Testis (tissue), 3 donors: ENCODE data around the gene PEX11B. TPM values are rescaled to one million over a fixed set of nuclear protein-coding genes. Genes with fewer than 3 reads are reported as not detected.

Source experiments
- DNase-seq: peaks from one replicate; pipeline ENCODE4 v3.0.0-alpha.2; 2019
- H3K27ac ChIP-seq, 2 donors: fragments of 200-600 bp; sonication (generic); one replicate each; pipeline ENCODE4 v1.5.1; 2019
- H3K27me3 ChIP-seq: fragments of 200-600 bp; sonication (generic); one replicate; pipeline ENCODE4 v1.5.1; 2019
- H3K36me3 ChIP-seq: fragments of 200-600 bp; sonication (generic); one replicate; pipeline ENCODE4 v1.5.1; 2017; ENCODE audit warnings: low read depth; ENCODE audit errors: missing control alignments
- H3K4me1 ChIP-seq: fragments of 200-600 bp; sonication (generic); one replicate; pipeline ENCODE4 v1.5.1; 2019
- H3K4me3 ChIP-seq, 2 donors: fragments of 200-600 bp; sonication (generic); one replicate each; pipeline ENCODE4 v1.5.1; 2017 to 2019
- H3K9me3 ChIP-seq: fragments of 200-600 bp; sonication (generic); one replicate; pipeline ENCODE4 v1.5.1; 2017
- CTCF ChIP-seq, 3 experiments: fragments of 450-650 bp in 2 of 3; fragments of 200-600 bp in 1 of 3; sonication (generic) in 1 of 3; IDR thresholded peaks; one replicate each; pipeline ENCODE4 v1.5.1; 2016 to 2019; ENCODE audit warnings: antibody characterized with exemption in 3 of 3, mild to moderate bottlenecking in 2 of 3, moderate library complexity in 1 of 3
- POLR2A ChIP-seq: fragments of 450-650 bp; IDR thresholded peaks from one replicate; pipeline ENCODE4 v1.6.1; 2017; ENCODE audit warnings: antibody characterized with exemption, mild to moderate bottlenecking, moderate library complexity
- WGBS, 2 donors: methylation state at CpG; one replicate each; pipeline ENCODE4 v1.1.5; 2018; 5-methylcytosine and 5-hydroxymethylcytosine counted together
- intact Hi-C: fragments of 100-400 bp; cut with DNase I; formaldehyde crosslinking; loops from one replicate; pipeline ENCODE4 v1.15.1; 2023; ENCODE audit warnings: low total_unique reads
- polyA plus RNA-seq: library from polyadenylated mRNA; stranded (reverse); fragments of 350-450 nt; fragmentation: Illumina TruSeq; extraction: RNeasy Lipid Tissue Mini Kit (QIAGEN cat#74804); gene quantifications from one replicate; pipeline ENCODE4 v1.2.3, GENCODE V29; 2014; ENCODE audit warnings: low read depth, low replicate concordance; ENCODE audit not compliant: insufficient read depth
- total RNA-seq, 2 donors: library from RNA; depleted of rRNA; stranded (reverse); fragments of >200 nt; gene quantifications; one replicate each; pipeline ENCODE4 v1.2.3, GENCODE V29; 2016

Gene PEX11B
- total and polyA plus RNA-seq, 3 donors from 2014 or later, result 42.1 to 54.8 (median 42.7) TPM

GRCh38 chr1:145960468-145961108 is 42.1 kb upstream of the PEX11B start:
- Histone ChIP-seq H3K27me3 (no peaks in the 10 kb centered on the region), H3K4me3 (peak overlapping the region; percentile 55 to 68), H3K9me3 (no peaks in the 10 kb centered on the region), H3K27ac (peak overlapping the region; percentile 84 to 86), H3K4me1 (peaks cover 42% of the 10 kb centered on the region), H3K36me3 (no peaks in the 10 kb centered on the region)
- DNase-seq, result peak; percentile 70
- TF ChIP-seq CTCF (IDR thresholded peaks at IDR 0.05) (peak in 1 of 3 experiments; percentile 20), POLR2A (no peak)
- 1% methylated on average over 43 of the region's 44 CpGs; no CpG with 5 or more reads in 1 of the 2 donors for WGBS, 2 donors
- intact Hi-C loops, result no loop called here

GRCh38 chr1:145959957-145960467 is 41.5 kb upstream of the PEX11B start:
- no peak for DNase-seq
- 0 to 8% methylated on average over 3 to 12 of the region's 12 CpGs for WGBS, 2 donors

GRCh38 chr1:145959333-145959732 is 40.8 kb upstream of the PEX11B start:
- H3K4me3 ChIP-seq, result no peak overlapping the region
- no peak overlapping the region for H3K27ac ChIP-seq
- DNase-seq, result no peak
- no peaks in the 10 kb centered on the region for H3K27me3 ChIP-seq
- no peak for TF ChIP-seq CTCF (IDR thresholded peaks at IDR 0.05)
- no peak for TF ChIP-seq POLR2A
- intact Hi-C loops, result no loop called here
- H3K4me1 ChIP-seq, result peaks cover 49% of the 10 kb centered on the region
- H3K36me3 ChIP-seq, result no peaks in the 10 kb centered on the region
- H3K9me3 ChIP-seq, result no peaks in the 10 kb centered on the region

More at GRCh38 chr1:145959957-145960467, 41.5 kb upstream of the PEX11B start:
- Histone ChIP-seq H3K36me3 (no peaks in the 10 kb centered on the region), H3K27ac (peak overlapping the region; percentile 84 to 86), H3K4me3 (peak overlapping the region; percentile 55 to 68), H3K27me3 (no peaks in the 10 kb centered on the region), H3K4me1 (peaks cover 43% of the 10 kb centered on the region), H3K9me3 (no peaks in the 10 kb centered on the region)
- TF ChIP-seq CTCF (IDR thresholded peaks at IDR 0.05), result no peak
- no peak for TF ChIP-seq POLR2A
- intact Hi-C loops, result no loop called here

- TF ChIP-seq CTCF (IDR thresholded peaks at IDR 0.05) (no peak), POLR2A (no peak)
- H3K27ac ChIP-seq, result peak overlapping the region in 1 of 2 donors; percentile 98
- peaks cover 46% of the 10 kb centered on the region for H3K4me1 ChIP-seq
- no peaks in the 10 kb centered on the region for H3K27me3 ChIP-seq
- DNase-seq, result no peak
- intact Hi-C loops, result no loop called here
- no peaks in the 10 kb centered on the region for H3K9me3 ChIP-seq
- no peak overlapping the region for H3K4me3 ChIP-seq
- no peaks in the 10 kb centered on the region for H3K36me3 ChIP-seq
Measured at GRCh38 chr1:145958734-145959133, 40.2 kb upstream of the PEX11B start.
